Measurements from ENCODE around the gene KRT9.
A peak's percentile ranks its signal among the peaks of the same experiment; 100 is the strongest.
"Not testable (repeated sequence)": the region's sequence is repeated elsewhere in the genome, so short reads cannot be mapped to it uniquely, and the experiment has no call there.

KRT9 gene

DNA sequence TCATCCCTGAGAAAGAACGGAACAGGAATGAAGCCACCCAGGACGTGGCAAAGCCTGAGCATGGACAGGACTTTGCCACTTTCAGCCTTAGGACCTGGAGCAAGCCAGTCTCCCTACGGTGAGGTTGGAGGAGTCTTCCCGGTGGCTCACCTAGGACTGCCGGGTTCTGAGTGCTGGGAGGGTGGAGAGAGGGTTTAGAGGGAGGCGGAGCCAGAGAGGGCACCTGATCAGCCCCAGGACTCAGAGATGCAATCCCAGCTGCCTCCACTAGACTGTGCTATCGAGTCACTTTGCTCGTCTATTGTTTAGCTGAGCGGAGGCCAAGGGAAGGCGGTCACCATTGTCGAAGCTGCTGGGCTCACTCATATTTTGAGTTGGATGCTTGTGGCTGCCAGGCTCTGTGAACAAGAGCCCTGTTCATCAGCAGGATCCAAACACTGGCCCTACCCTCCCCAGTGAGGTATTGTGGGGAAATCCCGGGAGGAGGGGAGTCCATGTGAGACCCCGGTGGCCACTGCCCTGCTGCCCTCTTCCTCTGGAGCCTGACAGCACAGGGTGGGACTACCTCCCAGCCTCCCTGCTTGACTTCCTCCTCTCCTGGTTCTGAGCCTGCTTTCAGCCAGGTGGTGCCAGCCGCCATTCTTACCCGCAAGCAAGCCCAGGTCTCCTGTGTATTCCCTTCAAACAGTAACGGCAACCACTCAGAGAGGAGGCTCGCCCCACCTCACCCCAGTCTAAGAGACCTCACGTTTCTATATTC, 7.8 kb upstream of the KRT9 start:
- DNase-seq (ENCODE audit: low read depth): peak; percentile 18

DNA sequence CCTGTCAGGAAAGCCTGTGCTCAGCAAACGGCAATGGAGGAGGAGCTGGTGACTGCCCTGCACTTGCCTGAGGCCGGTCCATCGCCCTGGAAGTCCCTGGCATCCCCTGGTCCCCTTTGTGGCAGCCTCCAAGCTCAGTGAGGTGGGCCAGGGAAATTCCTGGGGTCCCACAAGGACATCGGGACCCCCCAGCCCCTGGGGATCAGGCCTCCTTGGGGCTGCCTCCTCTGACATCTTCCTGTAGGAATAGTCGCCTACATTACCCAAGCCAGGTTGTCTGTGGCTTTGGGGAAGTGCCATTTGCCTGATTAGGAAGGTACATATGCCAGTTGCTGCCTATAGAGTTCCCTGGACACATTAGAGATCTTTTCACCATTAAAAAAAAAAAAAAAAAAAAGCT, 7.1 kb upstream of the KRT9 start:
- no peak for DNase-seq (ENCODE audit: low read depth)

- no peak for DNase-seq (ENCODE audit: low read depth)
Measured at GRCh38 chr17:41578538-41578937, 6.7 kb upstream of the KRT9 start.

DNA sequence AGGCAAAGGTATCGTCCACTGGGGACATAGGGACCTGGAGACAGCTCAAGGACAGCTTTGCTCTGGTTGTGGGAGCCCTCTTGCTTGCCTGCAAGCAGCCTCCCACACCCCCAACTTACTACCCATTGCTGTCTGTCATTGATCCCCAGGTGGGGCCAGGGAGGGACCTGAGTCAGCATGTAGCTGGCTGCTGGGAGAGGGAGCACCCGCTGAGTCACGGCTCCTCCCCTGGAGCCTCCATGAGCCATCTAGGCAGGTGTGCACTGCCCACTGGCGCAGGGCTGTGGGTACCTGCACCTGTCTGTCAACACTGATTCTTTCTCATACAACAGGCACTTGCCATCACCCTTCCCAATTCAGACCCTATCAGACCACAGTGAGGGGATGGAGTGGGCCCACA, 4.9 kb upstream of the KRT9 start:
- not testable (repeated sequence) for DNase-seq (ENCODE audit: low read depth)

DNA sequence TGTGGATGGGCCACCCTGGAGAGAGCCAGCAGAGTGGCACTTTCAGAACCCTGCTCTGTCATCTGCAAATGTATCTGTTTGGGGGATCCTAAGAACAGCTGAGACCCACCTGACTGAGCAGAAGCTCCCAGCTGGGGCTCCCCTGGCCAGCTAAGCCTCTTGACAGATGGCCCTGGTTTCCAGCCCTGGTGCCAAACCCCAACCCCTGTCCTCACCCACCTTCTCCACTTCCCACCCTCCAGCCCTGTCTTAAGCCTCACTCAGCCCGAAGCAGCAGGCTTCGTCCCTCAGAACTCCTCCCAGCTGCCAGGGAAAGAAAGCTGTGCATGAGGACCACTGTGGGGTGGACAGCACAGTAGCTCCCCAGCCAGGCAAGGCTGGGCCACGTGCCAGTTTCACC, 3.5 kb upstream of the KRT9 start:
- no peak for DNase-seq (ENCODE audit: low read depth)

DNA sequence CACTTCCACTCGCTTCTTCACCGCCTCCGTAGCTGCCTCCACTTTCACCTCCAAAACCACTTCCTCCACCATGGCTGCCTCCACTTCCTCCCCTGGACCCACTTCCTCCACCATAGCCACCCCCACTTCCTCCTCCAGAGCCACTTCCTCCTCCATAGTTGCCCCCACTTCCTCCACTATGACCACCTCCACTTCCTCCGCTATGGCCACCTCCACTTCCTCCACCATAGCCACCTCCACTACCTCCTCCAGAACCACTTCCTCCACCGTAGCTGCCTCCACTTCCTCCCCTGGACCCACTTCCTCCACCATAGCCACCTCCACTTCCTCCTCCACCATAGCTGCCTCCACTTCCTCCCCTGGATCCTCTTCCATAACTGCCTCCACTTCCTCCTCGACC, 4.5 kb downstream of the KRT9 start:
- no peak for DNase-seq (ENCODE audit: low read depth)

DNA sequence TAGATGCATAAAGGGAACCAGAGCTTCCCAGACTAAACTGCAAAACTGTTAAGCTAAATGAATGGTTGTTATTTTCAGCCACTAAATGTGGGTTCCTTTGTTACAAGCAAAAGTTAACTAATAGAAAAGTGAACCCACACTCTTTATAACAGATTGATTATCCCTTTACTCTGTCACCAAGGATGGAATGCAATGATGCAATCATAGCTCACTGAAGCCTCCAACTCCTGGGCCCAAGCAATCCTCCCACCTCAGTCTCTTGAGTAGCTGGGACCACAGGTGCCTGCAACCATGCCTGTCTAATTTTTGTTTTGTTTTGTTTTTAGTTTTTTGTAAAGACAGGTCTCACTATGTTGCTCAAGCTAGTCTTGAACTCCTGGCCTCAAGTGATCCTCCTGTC, 6.5 kb downstream of the KRT9 start:
- DNase-seq (ENCODE audit: low read depth): no peak

- DNase-seq (ENCODE audit: low read depth): no peak
Measured at GRCh38 chr17:41563607-41564170, 8.2 kb downstream of the KRT9 start.

DNA sequence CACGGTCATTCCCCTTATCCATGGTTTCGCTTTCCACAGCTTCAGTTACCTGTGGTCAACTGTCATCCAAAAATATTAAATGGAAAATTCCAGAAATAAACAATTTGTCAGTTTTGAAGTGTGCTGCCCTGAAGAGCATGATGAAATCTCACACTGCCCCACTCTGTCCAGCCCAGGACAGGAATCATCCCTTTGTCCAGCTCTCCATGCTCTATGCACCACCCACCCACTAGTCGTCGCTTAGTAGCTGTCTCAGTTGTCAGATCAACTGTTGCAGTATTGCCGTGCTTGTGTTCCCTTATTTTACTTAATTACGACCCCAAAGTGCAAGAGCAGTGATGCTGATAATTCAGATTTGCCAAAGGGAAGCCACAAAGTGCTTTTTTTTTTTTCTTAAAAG, 10.3 kb downstream of the KRT9 start:
- DNase-seq (ENCODE audit: low read depth): no peak

- DNase-seq (ENCODE audit: low read depth): no peak
Measured at GRCh38 chr17:41559548-41559947, 12.3 kb downstream of the KRT9 start.

GRCh38 chr17:41556931-41557330, 14.9 kb downstream of the KRT9 start:
- DNase-seq (ENCODE audit: low read depth): no peak

GRCh38 chr17:41556306-41556705, 15.6 kb downstream of the KRT9 start:
- DNase-seq (ENCODE audit: low read depth): no peak

- DNase-seq (ENCODE audit: low read depth): no peak
Measured at GRCh38 chr17:41555105-41555887, 16.6 kb downstream of the KRT9 start.

- no peak for DNase-seq (ENCODE audit: low read depth)
Measured at GRCh38 chr17:41553987-41554680, 17.7 kb downstream of the KRT9 start.

DNA sequence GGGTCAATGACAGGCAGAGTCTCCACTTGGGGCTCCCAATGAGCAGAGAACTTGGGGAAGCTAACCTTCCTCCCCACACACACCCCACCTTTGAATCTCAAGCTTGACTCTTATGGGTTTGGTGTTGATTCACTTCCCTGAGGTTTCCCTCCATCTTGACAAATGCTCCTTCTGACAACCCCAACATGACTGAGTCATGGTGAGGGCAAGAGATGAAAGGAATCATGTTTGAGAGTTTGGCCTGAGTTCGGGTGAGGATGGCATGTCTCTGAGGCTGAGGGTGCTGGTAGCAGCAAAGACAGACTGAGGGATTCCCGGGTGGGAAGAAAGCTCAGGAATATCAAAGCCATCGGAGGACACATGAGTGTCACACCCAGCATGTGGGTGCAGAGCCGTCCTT, 18.7 kb downstream of the KRT9 start:
- no peak for DNase-seq (ENCODE audit: low read depth)

DNA sequence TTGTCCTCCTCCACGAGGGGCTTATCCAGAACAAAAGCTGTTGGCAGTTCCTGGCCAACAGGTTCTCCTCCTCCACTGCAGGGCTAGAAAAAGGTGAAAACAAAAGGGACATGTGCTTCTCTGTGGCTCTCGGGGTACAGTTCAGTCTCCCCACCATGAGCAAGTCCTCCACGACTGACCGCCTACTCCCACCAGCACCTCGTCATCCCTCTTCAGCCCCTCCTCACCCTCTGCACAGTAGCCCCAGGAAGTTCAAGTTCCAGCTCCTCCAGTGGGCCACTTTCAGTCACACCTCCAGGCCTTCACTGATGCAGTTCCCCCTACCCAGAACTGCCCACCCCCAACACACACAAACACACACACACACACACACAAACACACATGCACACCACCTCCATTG, 19.4 kb downstream of the KRT9 start:
- DNase-seq (ENCODE audit: low read depth): no peak

DNA sequence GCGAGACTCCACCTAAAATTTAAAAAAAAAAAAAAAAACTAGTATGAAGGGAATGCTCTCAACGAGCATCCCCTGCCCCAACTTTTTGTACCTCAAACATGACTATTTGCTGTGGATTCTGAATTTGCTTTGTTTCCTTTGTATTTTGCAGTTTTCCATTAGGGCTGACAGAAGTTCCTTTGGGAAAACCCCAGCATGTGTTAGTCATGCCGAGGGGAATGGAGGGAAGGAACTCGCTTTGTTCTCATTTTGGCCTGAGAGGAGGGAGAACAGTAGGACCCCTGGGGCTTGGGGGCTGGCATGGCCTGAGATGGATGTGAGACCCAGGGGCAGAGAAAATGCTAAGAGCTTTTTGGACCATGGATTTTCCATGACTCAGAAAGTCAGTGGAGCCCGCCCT, 20.5 kb downstream of the KRT9 start:
- DNase-seq (ENCODE audit: low read depth): no peak

DNA sequence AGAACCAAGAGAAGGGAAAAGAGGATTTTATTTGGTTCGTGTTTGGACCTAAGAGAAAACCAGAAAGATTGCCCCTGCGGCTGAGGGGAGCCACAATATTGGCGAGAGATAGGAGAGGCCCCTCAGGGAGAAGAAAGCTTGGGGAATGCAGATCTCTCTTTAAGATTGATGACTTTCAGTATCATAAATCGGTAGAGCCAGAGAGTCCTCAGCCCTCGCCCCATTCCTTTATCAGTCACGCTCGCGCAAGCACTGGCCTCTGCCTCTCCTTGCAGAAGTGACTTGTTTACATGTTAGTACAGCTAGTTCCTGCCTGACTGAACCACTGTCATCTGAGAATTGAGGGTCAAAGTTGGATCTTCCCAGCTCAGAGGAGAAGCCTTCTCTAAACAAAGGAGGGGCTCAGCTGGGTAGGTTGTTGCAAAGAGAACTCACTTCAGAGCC, 22.2 kb downstream of the KRT9 start:
- no peak for DNase-seq (ENCODE audit: low read depth)

DNA sequence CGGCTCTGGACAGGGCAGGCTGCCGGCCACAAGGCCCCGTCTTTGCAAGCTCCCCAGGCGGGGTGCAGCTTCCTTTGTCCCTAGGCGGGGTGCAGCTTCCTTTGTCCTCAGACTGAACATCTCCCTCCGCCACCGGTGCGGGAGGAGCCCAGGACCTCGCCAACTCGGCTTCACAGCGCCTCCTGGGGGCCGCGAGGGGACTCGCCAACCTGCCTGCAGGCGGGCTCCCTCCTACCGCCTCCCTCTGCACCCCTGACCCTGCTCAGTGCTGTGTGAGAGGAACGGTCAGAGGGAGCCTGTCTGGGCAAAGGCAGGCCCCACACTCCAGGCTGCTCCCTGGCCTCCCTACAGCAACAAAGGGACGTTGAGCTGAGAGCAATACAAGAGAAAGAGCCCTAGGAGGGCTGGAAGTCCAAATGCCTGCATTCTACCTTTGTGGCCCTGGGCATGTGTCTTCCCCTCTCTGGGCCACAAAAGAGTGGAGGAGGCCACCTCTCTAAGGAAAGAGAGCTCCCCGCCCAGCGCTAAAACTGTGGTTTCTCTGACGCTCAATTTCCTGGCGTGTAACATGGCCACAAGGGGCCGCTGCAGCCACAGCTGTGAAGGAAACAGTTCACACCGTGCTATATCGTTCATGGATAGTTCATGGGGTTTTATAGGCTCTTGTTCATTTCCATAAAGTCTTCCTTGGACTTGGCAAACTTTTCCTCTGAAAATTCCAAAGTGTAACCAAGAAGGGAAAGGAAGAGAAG, 22.8 kb downstream of the KRT9 start:
- peak; percentile 74 for DNase-seq (ENCODE audit: low read depth)

DNA sequence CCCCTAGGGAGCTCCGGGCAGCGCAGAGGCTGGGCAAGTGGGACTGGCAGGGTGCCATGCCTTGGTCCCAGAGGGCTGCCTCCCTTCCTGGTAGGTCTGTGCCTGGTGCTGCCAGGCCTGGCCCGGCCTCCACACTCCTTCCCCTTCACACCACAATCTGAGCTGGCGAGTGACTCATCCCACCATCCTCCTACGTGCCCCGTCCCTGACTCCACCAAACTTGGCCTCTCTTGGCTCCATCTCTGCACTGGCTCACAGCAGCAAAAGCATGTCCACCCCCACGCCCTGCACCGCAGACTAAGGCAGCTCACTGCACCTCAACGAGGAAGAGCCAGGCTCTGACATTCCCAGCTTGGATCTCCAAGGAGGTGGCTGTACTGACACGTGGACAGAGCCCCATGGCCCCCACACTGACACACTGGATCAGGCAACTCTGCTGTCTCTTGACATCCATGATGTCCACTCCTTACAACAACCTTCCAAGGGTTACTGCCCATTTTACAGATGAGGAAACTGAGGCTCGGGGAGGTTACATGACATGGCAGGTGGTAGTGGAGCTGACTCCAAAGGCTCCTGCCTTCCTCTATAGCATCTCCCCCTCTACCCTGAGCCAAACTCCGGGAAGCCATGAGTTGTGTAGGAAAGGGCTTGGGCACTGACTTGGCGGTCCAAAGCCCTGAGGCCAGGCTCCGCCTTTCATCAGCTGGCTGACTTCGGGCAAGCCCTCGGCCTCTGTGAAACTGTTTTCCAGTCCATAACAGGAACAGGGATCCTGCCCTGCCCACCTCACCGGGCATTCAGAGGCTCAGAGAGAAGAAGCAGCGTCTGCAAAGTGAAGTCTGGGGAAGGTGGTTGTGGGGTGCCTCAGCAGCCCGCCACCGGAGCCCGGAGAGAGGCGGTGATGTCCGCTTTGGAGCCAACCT, 23.7 kb downstream of the KRT9 start:
- DNase-seq (ENCODE audit: low read depth): peak; percentile 62

DNA sequence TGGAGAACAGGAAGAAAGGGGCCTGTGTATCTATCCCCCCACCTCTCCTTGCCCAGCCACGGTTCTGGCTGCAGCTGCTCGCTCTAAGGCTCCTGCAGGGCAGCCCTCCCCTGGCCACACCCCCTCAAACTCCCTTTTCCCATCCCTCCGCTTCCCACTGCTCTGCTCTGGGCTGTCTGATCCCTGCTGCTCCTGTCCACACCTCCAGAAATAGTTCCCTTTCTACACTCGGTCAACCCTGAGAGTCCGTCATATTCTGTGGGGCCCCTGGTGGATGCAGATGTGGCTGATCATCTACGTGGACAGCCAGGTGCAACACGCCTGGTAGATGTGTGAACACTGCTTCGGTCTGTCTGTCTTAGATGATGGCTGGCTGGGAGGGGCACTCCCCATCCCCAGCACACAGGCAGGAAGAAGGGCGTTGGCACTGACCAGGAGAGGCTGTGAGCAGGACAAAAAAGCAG, 24.4 kb downstream of the KRT9 start:
- no peak for DNase-seq (ENCODE audit: low read depth)
